ENCODE measurements around the gene GRIP2. TPM values are rescaled to one million over a fixed set of nuclear protein-coding genes. Genes with fewer than 3 reads are reported as not detected.

GRIP2 gene
- total and polyA plus RNA-seq, 2 donors (not counting 3 experiments of a cell fraction or from before 2014, with no cell fraction given) = not detected

- dilution Hi-C loops (cut with MboI; ENCODE audit: extremely low pct_ligation_motif_present, low sequenced_read_pairs) (no loop called here), intact Hi-C loops (cut with micrococcal nuclease) (no loop called here)
- Histone ChIP-seq H3K27me3 (ENCODE audit: control insufficient read depth in 2 of 2, insufficient read depth in 2 of 2, low read length in 2 of 2) (no peaks in the 10 kb centered on the region), H4K20me1 (replicated peaks; ENCODE audit: control insufficient read depth, extremely low read depth, insufficient read depth, low read length) (no peaks in the 10 kb centered on the region), H3K36me3 (ENCODE audit: control insufficient read depth in 2 of 2, extremely low read depth in 1 of 2, insufficient read depth in 2 of 2, low read length in 2 of 2) (peaks cover 0 to under 1% of the 10 kb centered on the region in 2 experiments), H3K4me1 (ENCODE audit: control insufficient read depth, extremely low read depth, insufficient read depth, low read length) (peaks cover 18% of the 10 kb centered on the region), H2AFZ (ENCODE audit: low read depth, low read length) (no peak overlapping the region), H3K9me3 (replicated peaks; ENCODE audit: control insufficient read depth, insufficient read depth, low read length) (no peaks in the 10 kb centered on the region), H3K79me2 (ENCODE audit: control insufficient read depth, insufficient read depth, low read length) (no peaks in the 10 kb centered on the region), H3K4me3 (replicated peaks in 1 of 3; ENCODE audit: insufficient read depth in 1 of 3, low read depth in 1 of 3, low read length in 3 of 3) (no peak overlapping the region), H3K27ac (ENCODE audit: insufficient read depth, low read depth, low read length) (no peak overlapping the region), H3K9me1 (replicated peaks; ENCODE audit: control insufficient read depth, extremely low read depth, insufficient read depth, low read length) (no peaks in the 10 kb centered on the region), H3K4me2 (ENCODE audit: insufficient read depth, low read length) (no peak overlapping the region), H3K9ac (replicated peaks; ENCODE audit: extremely low read depth, insufficient read depth, low read length) (no peak overlapping the region)
- FAIRE-seq (no peak), DNase-seq (ENCODE audit: low read depth, low spot score) (no peak)
- CTCF ChIA-PET = interaction anchor here (1.9 to 2.2 kb wide), 2 partner anchors 72 to 271 kb away, joined by 4 to 8 read pairs; partner anchors contain the start of gene SLC6A6
- POLR2A ChIA-PET = interaction anchor here (0.7 kb wide), 1 partner anchor 72 kb away, joined by 3 read pairs; the partner anchor contains the start of gene SLC6A6
- BruUV-seq (replicated peaks) = no TSS peak
- TF ChIP-seq POLR2AphosphoS5 (IDR thresholded peaks at IDR 0.05; ENCODE audit: insufficient read depth, low read depth, low read length) = no peak
- TF ChIP-seq, protein P1, sequence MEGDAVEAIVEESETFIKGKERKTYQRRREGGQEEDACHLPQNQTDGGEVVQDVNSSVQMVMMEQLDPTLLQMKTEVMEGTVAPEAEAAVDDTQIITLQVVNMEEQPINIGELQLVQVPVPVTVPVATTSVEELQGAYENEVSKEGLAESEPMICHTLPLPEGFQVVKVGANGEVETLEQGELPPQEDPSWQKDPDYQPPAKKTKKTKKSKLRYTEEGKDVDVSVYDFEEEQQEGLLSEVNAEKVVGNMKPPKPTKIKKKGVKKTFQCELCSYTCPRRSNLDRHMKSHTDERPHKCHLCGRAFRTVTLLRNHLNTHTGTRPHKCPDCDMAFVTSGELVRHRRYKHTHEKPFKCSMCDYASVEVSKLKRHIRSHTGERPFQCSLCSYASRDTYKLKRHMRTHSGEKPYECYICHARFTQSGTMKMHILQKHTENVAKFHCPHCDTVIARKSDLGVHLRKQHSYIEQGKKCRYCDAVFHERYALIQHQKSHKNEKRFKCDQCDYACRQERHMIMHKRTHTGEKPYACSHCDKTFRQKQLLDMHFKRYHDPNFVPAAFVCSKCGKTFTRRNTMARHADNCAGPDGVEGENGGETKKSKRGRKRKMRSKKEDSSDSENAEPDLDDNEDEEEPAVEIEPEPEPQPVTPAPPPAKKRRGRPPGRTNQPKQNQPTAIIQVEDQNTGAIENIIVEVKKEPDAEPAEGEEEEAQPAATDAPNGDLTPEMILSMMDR (IDR thresholded peaks at IDR 0.05; ENCODE audit: extremely low read depth in 1 of 2, insufficient read depth in 1 of 2, low read depth in 1 of 2, low read length in 2 of 2) = no peak
- TF ChIP-seq POLR2A (IDR thresholded peaks at IDR 0.05; ENCODE audit: low read depth, low read length) = no peak
- TF ChIP-seq, protein P2, sequence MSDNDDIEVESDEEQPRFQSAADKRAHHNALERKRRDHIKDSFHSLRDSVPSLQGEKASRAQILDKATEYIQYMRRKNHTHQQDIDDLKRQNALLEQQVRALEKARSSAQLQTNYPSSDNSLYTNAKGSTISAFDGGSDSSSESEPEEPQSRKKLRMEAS (IDR thresholded peaks at IDR 0.05; ENCODE audit: insufficient read depth, insufficient read length) = no peak
- no peak for TF ChIP-seq MYC (IDR thresholded peaks at IDR 0.05; ENCODE audit: low read depth, low read length)
- TF ChIP-seq JUN (IDR thresholded peaks at IDR 0.05; ENCODE audit: borderline replicate concordance, insufficient read depth, insufficient read length, low read depth) = no peak
- TF ChIP-seq EZH2 (IDR thresholded peaks at IDR 0.05; ENCODE audit: borderline replicate concordance, low read depth, low read length, severe bottlenecking) = no peak
- no peak for TF ChIP-seq FOS (IDR thresholded peaks at IDR 0.05; ENCODE audit: borderline replicate concordance, insufficient read depth, low read length)
- TF ChIP-seq GATA2 (IDR thresholded peaks at IDR 0.05; ENCODE audit: insufficient read depth, insufficient read length, low read depth, low read length) = no peak
These were observed 65.6 kb downstream of the GRIP2 start for GRCh38 chr3:14474363-14475081.

Data from endothelial cell of umbilical vein (primary cell).